ENCODE results near the gene SIPA1L3.

The SIPA1L3 gene

GRCh38 chr19:38031423-38031770, 124.4 kb downstream of the SIPA1L3 start:
- TF ChIP-seq, protein P1, sequence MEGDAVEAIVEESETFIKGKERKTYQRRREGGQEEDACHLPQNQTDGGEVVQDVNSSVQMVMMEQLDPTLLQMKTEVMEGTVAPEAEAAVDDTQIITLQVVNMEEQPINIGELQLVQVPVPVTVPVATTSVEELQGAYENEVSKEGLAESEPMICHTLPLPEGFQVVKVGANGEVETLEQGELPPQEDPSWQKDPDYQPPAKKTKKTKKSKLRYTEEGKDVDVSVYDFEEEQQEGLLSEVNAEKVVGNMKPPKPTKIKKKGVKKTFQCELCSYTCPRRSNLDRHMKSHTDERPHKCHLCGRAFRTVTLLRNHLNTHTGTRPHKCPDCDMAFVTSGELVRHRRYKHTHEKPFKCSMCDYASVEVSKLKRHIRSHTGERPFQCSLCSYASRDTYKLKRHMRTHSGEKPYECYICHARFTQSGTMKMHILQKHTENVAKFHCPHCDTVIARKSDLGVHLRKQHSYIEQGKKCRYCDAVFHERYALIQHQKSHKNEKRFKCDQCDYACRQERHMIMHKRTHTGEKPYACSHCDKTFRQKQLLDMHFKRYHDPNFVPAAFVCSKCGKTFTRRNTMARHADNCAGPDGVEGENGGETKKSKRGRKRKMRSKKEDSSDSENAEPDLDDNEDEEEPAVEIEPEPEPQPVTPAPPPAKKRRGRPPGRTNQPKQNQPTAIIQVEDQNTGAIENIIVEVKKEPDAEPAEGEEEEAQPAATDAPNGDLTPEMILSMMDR (IDR thresholded peaks at IDR 0.05; ENCODE audit: borderline replicate concordance, control extremely low read depth, extremely low read depth, insufficient read depth, missing control alignments), result no peak
- DNase-seq (ENCODE audit: low spot score), result no peak
- in situ Hi-C loops (cut with MboI; ENCODE audit: low sequenced_read_pairs, unreplicated experiment), result no loop called here

GRCh38 chr19:38032151-38032550, 125.1 kb downstream of the SIPA1L3 start:
- DNase-seq (ENCODE audit: low spot score), result no peak
- TF ChIP-seq, protein P1 (IDR thresholded peaks at IDR 0.05; ENCODE audit: borderline replicate concordance, control extremely low read depth, extremely low read depth, insufficient read depth, missing control alignments), result no peak
- in situ Hi-C loops (cut with MboI; ENCODE audit: low sequenced_read_pairs, unreplicated experiment), result no loop called here

GRCh38 chr19:38032951-38033350, 125.9 kb downstream of the SIPA1L3 start:
- TF ChIP-seq, protein P1 (IDR thresholded peaks at IDR 0.05; ENCODE audit: borderline replicate concordance, control extremely low read depth, extremely low read depth, insufficient read depth, missing control alignments), result no peak
- in situ Hi-C loops (cut with MboI; ENCODE audit: low sequenced_read_pairs, unreplicated experiment), result no loop called here
- DNase-seq (ENCODE audit: low spot score), result no peak

- DNase-seq (ENCODE audit: low spot score), result peak; percentile 72
Measured at GRCh38 chr19:38033658-38034491, 126.9 kb downstream of the SIPA1L3 start.

DNA sequence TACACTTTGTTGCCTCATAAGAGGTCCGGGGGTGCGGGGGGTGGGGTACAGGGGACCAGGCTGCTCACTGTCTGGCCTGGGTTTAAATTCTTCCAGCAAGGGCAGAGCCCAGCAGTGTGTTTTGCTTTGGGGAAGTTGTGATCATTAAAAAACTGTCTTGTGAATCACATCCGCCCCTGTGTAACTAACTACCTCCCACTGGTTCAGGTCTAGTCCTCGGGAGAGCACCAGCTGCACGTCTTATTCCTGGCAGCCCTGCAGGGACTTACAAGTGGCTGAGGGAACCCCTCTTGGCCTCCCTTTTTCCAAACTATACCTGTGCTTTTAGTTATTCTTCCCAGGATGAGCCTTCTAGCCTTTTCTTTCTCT, 127.5 kb downstream of the SIPA1L3 start:
- TF ChIP-seq, protein P1 (IDR thresholded peaks at IDR 0.05; ENCODE audit: borderline replicate concordance, control extremely low read depth, extremely low read depth, insufficient read depth, missing control alignments), result no peak
- in situ Hi-C loops (cut with MboI; ENCODE audit: low sequenced_read_pairs, unreplicated experiment), result no loop called here

More at GRCh38 chr19:38033658-38034491, 126.9 kb downstream of the SIPA1L3 start:
- in situ Hi-C loops (cut with MboI; ENCODE audit: low sequenced_read_pairs, unreplicated experiment), result no loop called here
- TF ChIP-seq, protein P1 (IDR thresholded peaks at IDR 0.05; ENCODE audit: borderline replicate concordance, control extremely low read depth, extremely low read depth, insufficient read depth, missing control alignments), result no peak

DNA sequence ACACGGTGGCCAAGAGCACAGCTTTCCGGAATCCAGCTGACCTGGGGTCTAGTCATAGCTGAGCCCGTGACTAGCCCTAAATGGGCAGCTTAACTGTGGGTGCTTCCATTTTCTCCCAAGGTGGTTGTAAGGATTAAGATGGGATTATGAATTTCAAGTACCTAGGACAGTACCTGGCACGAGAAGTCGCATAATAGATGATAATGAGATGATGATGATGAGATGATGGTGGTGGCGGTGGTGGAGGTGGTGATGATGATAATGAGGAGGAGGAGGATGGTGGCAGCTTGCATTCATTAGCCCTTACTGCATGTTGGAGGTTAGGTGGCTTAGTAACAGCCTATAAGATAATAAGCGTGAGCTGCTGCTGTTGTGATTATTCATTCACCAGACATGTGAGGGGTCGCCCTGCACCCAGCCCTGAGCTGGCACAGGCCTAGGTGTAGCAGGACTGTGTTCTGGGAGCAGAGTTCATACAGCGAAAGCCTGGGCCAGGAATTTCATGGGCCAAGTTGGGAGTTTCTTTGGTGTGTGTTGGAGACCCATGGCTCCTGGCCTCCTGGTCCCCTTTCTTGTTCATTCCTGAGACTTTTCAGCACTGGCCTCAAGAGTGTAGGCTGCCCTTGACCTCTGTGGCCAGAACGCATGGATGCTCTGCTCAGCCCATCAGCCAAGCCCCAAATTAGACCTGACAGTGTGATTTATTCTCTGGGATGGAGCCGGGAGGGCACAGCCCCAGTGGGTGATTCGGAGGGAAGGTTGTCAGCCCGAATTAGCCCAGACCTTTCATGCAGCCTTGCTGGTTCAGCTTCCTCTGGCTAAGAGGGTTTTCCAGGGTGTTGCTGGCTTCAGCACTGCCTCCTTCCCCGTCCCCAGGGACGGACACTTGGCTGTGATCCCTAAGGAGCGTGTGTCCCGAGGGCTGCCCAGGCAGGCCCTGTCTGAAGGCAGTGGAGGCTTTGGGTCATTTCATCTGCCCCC, 128.8 kb downstream of the SIPA1L3 start:
- in situ Hi-C loops (cut with MboI; ENCODE audit: low sequenced_read_pairs, unreplicated experiment), result no loop called here
- DNase-seq (ENCODE audit: low spot score), result no peak

More for the DNA sequence above, 127.5 kb downstream of the SIPA1L3 start:
- peak; percentile 64 for DNase-seq (ENCODE audit: low spot score)

More for the DNA sequence above, 128.8 kb downstream of the SIPA1L3 start:
- TF ChIP-seq, protein P1 (IDR thresholded peaks at IDR 0.05; ENCODE audit: borderline replicate concordance, control extremely low read depth, extremely low read depth, insufficient read depth, missing control alignments), result no peak
